ENCODE data around the gene NCF2.
"Not testable (repeated sequence)": the region's sequence is repeated elsewhere in the genome, so short reads cannot be mapped to it uniquely, and the experiment has no call there.

NCF2 gene

GRCh38 chr1:183590244-183591191 lies at the start of gene NCF2:
Gene NCF2, minus strand, starts transcription at chr1:183590459. Its CDS starts 130 bp downstream, at chr1:183590329.
- DNase-seq (ENCODE audit: insufficient read length, low spot score): no peak
- FAIRE-seq: no peak

- DNase-seq (ENCODE audit: insufficient read length, low spot score) (no peak), FAIRE-seq (no peak)
Measured at GRCh38 chr1:183638649-183639387, 48.6 kb upstream of the NCF2 start.

- DNase-seq (ENCODE audit: insufficient read length, low spot score) (no peak), FAIRE-seq (no peak)
Measured at GRCh38 chr1:183636783-183637182, 46.5 kb upstream of the NCF2 start.

- DNase-seq (ENCODE audit: insufficient read length, low spot score) (no peak), FAIRE-seq (no peak)
Measured at GRCh38 chr1:183636334-183636682, 46.0 kb upstream of the NCF2 start.

GRCh38 chr1:183635606-183636333 lies 45.5 kb upstream of the NCF2 start, which contains the start of gene ARPC5:
Gene ARPC5, minus strand, starts transcription at chr1:183635783. Its CDS starts 124 bp downstream, at chr1:183635659.
- DNase-seq (ENCODE audit: insufficient read length, low spot score) (peak; percentile 92), FAIRE-seq (peak; percentile 91)

GRCh38 chr1:183635099-183635605 lies 44.9 kb upstream of the NCF2 start:
- DNase-seq (ENCODE audit: insufficient read length, low spot score) (no peak), FAIRE-seq (no peak)

GRCh38 chr1:183634429-183635065 lies 44.3 kb upstream of the NCF2 start:
- FAIRE-seq: no peak
- no peak for DNase-seq (ENCODE audit: insufficient read length, low spot score)

GRCh38 chr1:183633676-183634343 lies 43.6 kb upstream of the NCF2 start:
- DNase-seq (ENCODE audit: insufficient read length, low spot score): peak; percentile 59
- no peak for FAIRE-seq

GRCh38 chr1:183632964-183633363 lies 42.7 kb upstream of the NCF2 start:
- DNase-seq (ENCODE audit: insufficient read length, low spot score) (no peak), FAIRE-seq (no peak)

- no peak for FAIRE-seq
- no peak for DNase-seq (ENCODE audit: insufficient read length, low spot score)
Measured at GRCh38 chr1:183632114-183632513, 41.9 kb upstream of the NCF2 start.

GRCh38 chr1:183630748-183631147 lies 40.5 kb upstream of the NCF2 start:
- FAIRE-seq (no peak), DNase-seq (ENCODE audit: insufficient read length, low spot score) (no peak)

- DNase-seq (ENCODE audit: insufficient read length, low spot score) (no peak), FAIRE-seq (no peak)
Measured at GRCh38 chr1:183628537-183628936, 38.3 kb upstream of the NCF2 start.

GRCh38 chr1:183626236-183626635 lies 36.0 kb upstream of the NCF2 start:
- DNase-seq (ENCODE audit: insufficient read length, low spot score); FAIRE-seq: not testable (repeated sequence)

- peak; percentile 38 for FAIRE-seq
Measured at GRCh38 chr1:183622884-183623785, 32.9 kb upstream of the NCF2 start.

GRCh38 chr1:183622013-183622412 lies 31.8 kb upstream of the NCF2 start:
- no peak for DNase-seq (ENCODE audit: insufficient read length, low spot score)
- no peak for FAIRE-seq

More at GRCh38 chr1:183622884-183623785, 32.9 kb upstream of the NCF2 start:
- peak; percentile 57 for DNase-seq (ENCODE audit: insufficient read length, low spot score)

GRCh38 chr1:183620311-183620710 lies 30.1 kb upstream of the NCF2 start:
- FAIRE-seq (no peak), DNase-seq (ENCODE audit: insufficient read length, low spot score) (no peak)

- DNase-seq (ENCODE audit: insufficient read length, low spot score) (no peak), FAIRE-seq (no peak)
Measured at GRCh38 chr1:183619781-183620180, 29.5 kb upstream of the NCF2 start.

GRCh38 chr1:183618202-183618601 lies 27.9 kb upstream of the NCF2 start:
- not testable (repeated sequence) for DNase-seq (ENCODE audit: insufficient read length, low spot score); FAIRE-seq

GRCh38 chr1:183612975-183613374 lies 22.7 kb upstream of the NCF2 start:
- not testable (repeated sequence) for FAIRE-seq; DNase-seq (ENCODE audit: insufficient read length, low spot score)
